C4-2B (cell line): ENCODE results near the gene QKI.
"Not testable (repeated sequence)": the region's sequence is repeated elsewhere in the genome, so short reads cannot be mapped to it uniquely, and the experiment has no call there.

Experiments
- CTCF ChIP-seq: fragments of 450-650 bp; conservative IDR thresholded peaks from 2 replicates; pipeline ENCODE4 v1.5.1; 2017; ENCODE audit warnings: mild to moderate bottlenecking
- ZFX ChIP-seq: fragments of 450-650 bp; IDR thresholded peaks from 2 replicates; pipeline ENCODE4 v1.6.1; 2017

GRCh38 chr6:163385503-163385902 lies 29.0 kb upstream of the QKI start:
- not testable (repeated sequence) for TF ChIP-seq CTCF, ZFX
